Keratinocyte (primary cell): ENCODE data around the gene STK33. TPM values are rescaled to one million over a fixed set of nuclear protein-coding genes. Genes with fewer than 3 reads are reported as not detected.

Experiments used
- DNase-seq: peaks from one replicate; pipeline ENCODE4 v3.0.0-alpha.2; 2011; ENCODE audit warnings: low read depth, missing footprints, low spot score
- FAIRE-seq: peaks from 2 replicates; lab custom pipeline; 2011; peaks lifted over from hg19 to GRCh38; lab: Jason Lieb, UNC
- H2AFZ ChIP-seq: 2 replicates; pipeline ENCODE4 v1.6.0; 2012; ENCODE audit warnings: low read length, control low read depth, inconsistent platforms; ENCODE audit not compliant: control insufficient read depth
- H3K27ac ChIP-seq: 2 replicates; pipeline ENCODE4 v1.5.1; 2011; ENCODE audit warnings: low read length; ENCODE audit not compliant: control insufficient read depth, insufficient read depth
- H3K27me3 ChIP-seq: 3 replicates; pipeline ENCODE4 v1.6.0; 2011; ENCODE audit warnings: low read length; ENCODE audit not compliant: control insufficient read depth, insufficient read depth; ENCODE audit errors: extremely low read depth
- H3K36me3 ChIP-seq, 2 experiments: 2 replicates in 1 of 2; 3 replicates in 1 of 2; pipeline ENCODE4 v1.5.1; 2011; ENCODE audit warnings: low read length in 2 of 2, mild to moderate bottlenecking in 1 of 2; ENCODE audit not compliant: control insufficient read depth in 2 of 2, insufficient read depth in 2 of 2; ENCODE audit errors: extremely low read depth in 1 of 2
- H3K4me1 ChIP-seq: 3 replicates; pipeline ENCODE4 v1.5.1; 2011; ENCODE audit warnings: low read length; ENCODE audit not compliant: control insufficient read depth, insufficient read depth; ENCODE audit errors: extremely low read depth
- H3K4me2 ChIP-seq: 3 replicates; pipeline ENCODE4 v1.6.0; 2011; ENCODE audit warnings: low read depth, low read length; ENCODE audit not compliant: control insufficient read depth, insufficient read depth; ENCODE audit errors: extremely low read depth
- H3K4me3 ChIP-seq, 3 experiments: fragments of 200-600 bp in 1 of 3; sonication (generic) in 1 of 3; 2 replicates in 2 of 3; 3 replicates in 1 of 3; pipeline ENCODE4 v1.5.1; 2011 to 2016; ENCODE audit warnings: low read length in 3 of 3, mild to moderate bottlenecking in 3 of 3, control low read depth in 2 of 3, inconsistent platforms in 1 of 3, low read depth in 1 of 3, mixed read lengths in 1 of 3, mixed run types in 1 of 3, moderate library complexity in 1 of 3; ENCODE audit not compliant: control insufficient read depth in 2 of 3, insufficient read depth in 2 of 3; ENCODE audit errors: extremely low read depth in 1 of 3
- H3K79me2 ChIP-seq: 2 replicates; pipeline ENCODE4 v1.6.0; 2012; ENCODE audit warnings: low read length; ENCODE audit not compliant: control insufficient read depth, insufficient read depth
- H3K9ac ChIP-seq: 3 replicates; pipeline ENCODE4 v1.6.0; 2011; ENCODE audit warnings: low read length; ENCODE audit not compliant: control insufficient read depth, insufficient read depth; ENCODE audit errors: extremely low read depth
- H3K9me1 ChIP-seq: 3 replicates; pipeline ENCODE4 v1.6.0; 2011; ENCODE audit warnings: low read length; ENCODE audit not compliant: control insufficient read depth, insufficient read depth; ENCODE audit errors: extremely low read depth
- H3K9me3 ChIP-seq: 2 replicates; pipeline ENCODE4 v1.5.1; 2012; ENCODE audit warnings: low read depth, low read length; ENCODE audit not compliant: control insufficient read depth
- H4K20me1 ChIP-seq: 3 replicates; pipeline ENCODE4 v1.6.0; 2011; ENCODE audit warnings: low read length; ENCODE audit not compliant: control insufficient read depth, insufficient read depth; ENCODE audit errors: extremely low read depth
- EZH2 ChIP-seq: IDR thresholded peaks from one replicate; pipeline ENCODE4 v1.6.1; 2012; ENCODE audit warnings: inconsistent platforms, mild to moderate bottlenecking, low read length, moderate library complexity
- dilution Hi-C: fragments of 300-500 bp; cut with MboI; formaldehyde crosslinking; loops from one replicate; pipeline ENCODE4 v1.7.0; 2020; ENCODE audit warnings: low sequenced_read_pairs; ENCODE audit not compliant: extremely low pct_ligation_motif_present
- polyA plus RNA-seq, 5 experiments: library from polyadenylated mRNA; depleted of rRNA in 3 of 5; stranded (reverse) in 3 of 5; stranded (forward) in 1 of 5; unstranded in 1 of 5; fragments of >200 nt; gene quantifications; 1 replicate in 1 of 5; 2 replicates in 3 of 5; 3 replicates in 1 of 5; pipeline versions ENCODE4 v1.2.1 to v1.2.3, GENCODE V29; 2011 to 2012; ENCODE audit warnings: missing spikeins in 2 of 5, low read depth in 1 of 5, low replicate concordance in 1 of 5
- TF ChIP-seq, protein P1 (sequence below), 3 experiments: IDR thresholded peaks in 1 of 3; conservative IDR thresholded peaks in 1 of 3; optimal IDR thresholded peaks in 1 of 3; 2 replicates in 2 of 3; 3 replicates in 1 of 3; pipeline versions ENCODE3 to v1.5.1; 2011; ENCODE audit warnings: low read length in 3 of 3, mild to moderate bottlenecking in 3 of 3, moderate library complexity in 2 of 3, control low read depth in 1 of 3, inconsistent platforms in 1 of 3; ENCODE audit not compliant: insufficient read depth in 2 of 3; ENCODE audit errors: extremely low read depth in 1 of 3

STK33 gene
- polyA plus RNA-seq, 1 donor (not counting 4 experiments of a cell fraction or from before 2014, with no cell fraction given), result 0.05 TPM

DNA sequence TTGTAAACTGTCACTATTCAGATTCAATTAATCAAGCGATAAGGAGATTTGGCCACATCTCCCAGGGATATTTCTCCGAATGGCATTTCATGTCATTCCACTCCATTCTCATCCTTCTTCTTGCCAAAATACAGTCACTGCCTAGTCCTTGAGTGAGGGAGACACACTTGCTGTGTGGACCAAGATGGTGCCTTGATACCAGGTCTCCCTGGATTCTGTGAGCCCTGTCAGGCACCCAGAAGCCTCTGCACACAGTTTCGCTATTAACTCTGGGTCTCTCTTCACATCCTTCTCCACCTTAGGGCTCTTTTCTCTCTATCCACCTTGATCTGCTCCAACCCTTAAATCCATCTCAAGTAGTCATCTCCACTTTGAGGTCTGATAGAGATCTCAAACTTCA is 210.4 kb downstream of the STK33 start:
- Histone ChIP-seq H3K36me3 (no peaks in the 10 kb centered on the region), H3K4me3 (no peak overlapping the region), H2AFZ (no peak overlapping the region), H3K4me2 (no peak overlapping the region), H3K27me3 (no peaks in the 10 kb centered on the region), H3K27ac (no peak overlapping the region), H3K9ac (no peak overlapping the region), H3K9me3 (no peaks in the 10 kb centered on the region), H3K9me1 (no peaks in the 10 kb centered on the region), H3K4me1 (no peaks in the 10 kb centered on the region), H4K20me1 (no peaks in the 10 kb centered on the region), H3K79me2 (no peaks in the 10 kb centered on the region)
- TF ChIP-seq, protein P1, sequence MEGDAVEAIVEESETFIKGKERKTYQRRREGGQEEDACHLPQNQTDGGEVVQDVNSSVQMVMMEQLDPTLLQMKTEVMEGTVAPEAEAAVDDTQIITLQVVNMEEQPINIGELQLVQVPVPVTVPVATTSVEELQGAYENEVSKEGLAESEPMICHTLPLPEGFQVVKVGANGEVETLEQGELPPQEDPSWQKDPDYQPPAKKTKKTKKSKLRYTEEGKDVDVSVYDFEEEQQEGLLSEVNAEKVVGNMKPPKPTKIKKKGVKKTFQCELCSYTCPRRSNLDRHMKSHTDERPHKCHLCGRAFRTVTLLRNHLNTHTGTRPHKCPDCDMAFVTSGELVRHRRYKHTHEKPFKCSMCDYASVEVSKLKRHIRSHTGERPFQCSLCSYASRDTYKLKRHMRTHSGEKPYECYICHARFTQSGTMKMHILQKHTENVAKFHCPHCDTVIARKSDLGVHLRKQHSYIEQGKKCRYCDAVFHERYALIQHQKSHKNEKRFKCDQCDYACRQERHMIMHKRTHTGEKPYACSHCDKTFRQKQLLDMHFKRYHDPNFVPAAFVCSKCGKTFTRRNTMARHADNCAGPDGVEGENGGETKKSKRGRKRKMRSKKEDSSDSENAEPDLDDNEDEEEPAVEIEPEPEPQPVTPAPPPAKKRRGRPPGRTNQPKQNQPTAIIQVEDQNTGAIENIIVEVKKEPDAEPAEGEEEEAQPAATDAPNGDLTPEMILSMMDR (optimal IDR thresholded peaks at IDR 0.05 in 1 of 3, IDR thresholded peaks at IDR 0.05 in 1 of 3, conservative IDR thresholded peaks at IDR 0.05 in 1 of 3; ENCODE audit: extremely low read depth in 1 of 3, insufficient read depth in 2 of 3, low read length in 3 of 3), result no peak
- no peak for TF ChIP-seq EZH2
- FAIRE-seq (no peak), DNase-seq (no peak)
- dilution Hi-C loops, result no loop called here

DNA sequence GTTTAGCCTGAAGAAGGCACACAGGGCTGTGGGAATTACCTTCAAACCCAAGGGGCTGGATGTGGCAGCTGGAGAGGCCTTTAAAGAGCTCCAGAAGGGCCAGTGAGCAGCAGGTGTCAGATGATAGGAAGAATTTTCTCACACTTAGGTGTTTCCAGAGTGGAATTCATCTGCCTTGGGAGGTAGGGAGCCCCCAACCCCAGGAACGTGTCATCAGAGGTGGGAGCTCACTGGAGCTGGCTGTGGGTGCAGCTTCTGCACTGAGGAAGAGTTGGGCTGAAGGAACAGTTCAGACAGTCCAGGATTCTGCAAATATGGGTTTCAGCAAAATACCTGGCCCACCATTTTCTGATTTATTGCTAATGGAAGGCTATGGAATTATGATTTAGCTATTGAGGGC is 210.8 kb downstream of the STK33 start:
- Histone ChIP-seq H3K36me3 (no peaks in the 10 kb centered on the region), H3K27ac (no peak overlapping the region), H3K4me3 (no peak overlapping the region), H2AFZ (no peak overlapping the region), H3K9me1 (no peaks in the 10 kb centered on the region), H3K4me1 (no peaks in the 10 kb centered on the region), H3K4me2 (no peak overlapping the region), H3K27me3 (no peaks in the 10 kb centered on the region), H3K9me3 (no peaks in the 10 kb centered on the region), H3K9ac (no peak overlapping the region), H4K20me1 (no peaks in the 10 kb centered on the region), H3K79me2 (no peaks in the 10 kb centered on the region)
- DNase-seq (no peak), FAIRE-seq (no peak)
- TF ChIP-seq, protein P1 (optimal IDR thresholded peaks at IDR 0.05 in 1 of 3, IDR thresholded peaks at IDR 0.05 in 1 of 3, conservative IDR thresholded peaks at IDR 0.05 in 1 of 3; ENCODE audit: extremely low read depth in 1 of 3, insufficient read depth in 2 of 3, low read length in 3 of 3), result no peak
- TF ChIP-seq EZH2, result no peak
- dilution Hi-C loops, result no loop called here
